Natural killer cell (primary cell): Measurements from ENCODE around the gene TMEM169. TPM values are rescaled to one million over a fixed set of nuclear protein-coding genes. Genes with fewer than 3 reads are reported as not detected.
A peak's percentile ranks its signal among the peaks of the same experiment; 100 is the strongest.

Source experiments
- ATAC-seq, 3 donors: fragments of 150-1000 bp in 2 of 3; fragments of 200-7000 bp in 1 of 3; cut with Tn5 transposase; 1 replicate in 1 of 3; 2 replicates in 2 of 3; pipeline ENCODE4 v1.10.0; 2021; ENCODE audit warnings: mild to moderate bottlenecking in 2 of 3, moderate library complexity in 2 of 3
- DNase-seq, 2 donors: peaks; one replicate each; pipeline versions ENCODE4 v3.0.0 to v3.0.0-alpha.2; 2013 to 2021; ENCODE audit warnings: mixed read lengths in 1 of 2
- H3K27ac ChIP-seq: one replicate; pipeline ENCODE4 v1.5.1; 2013; ENCODE audit warnings: mild to moderate bottlenecking, low read length
- H3K27me3 ChIP-seq: one replicate; pipeline ENCODE4 v1.6.1; 2013; ENCODE audit warnings: low read length; ENCODE audit not compliant: control insufficient read depth, insufficient read depth
- H3K36me3 ChIP-seq: one replicate; pipeline ENCODE4 v1.6.1; 2013; ENCODE audit warnings: low read length; ENCODE audit not compliant: control insufficient read depth, insufficient read depth
- H3K4me1 ChIP-seq: one replicate; pipeline ENCODE4 v1.6.1; 2013; ENCODE audit warnings: low read length; ENCODE audit not compliant: control insufficient read depth, insufficient read depth
- H3K4me3 ChIP-seq: one replicate; pipeline ENCODE4 v1.5.1; 2013; ENCODE audit warnings: low read length
- H3K9me3 ChIP-seq: one replicate; pipeline ENCODE4 v1.6.1; 2013; ENCODE audit warnings: low read length; ENCODE audit not compliant: control insufficient read depth, insufficient read depth
- H3K27ac Mint-ChIP-seq, 2 donors: one replicate each; pipeline ENCODE4 v1.8.0; 2022; ENCODE audit warnings: mild to moderate bottlenecking in 2 of 2, mixed read lengths in 2 of 2, moderate library complexity in 1 of 2
- H3K27me3 Mint-ChIP-seq, 2 donors: one replicate each; pipeline ENCODE4 v1.8.0; 2022; ENCODE audit warnings: low read depth in 2 of 2, mixed read lengths in 2 of 2
- H3K36me3 Mint-ChIP-seq: one replicate; pipeline ENCODE4 v1.8.0; 2022; ENCODE audit warnings: mixed read lengths
- H3K4me1 Mint-ChIP-seq, 2 donors: one replicate each; pipeline ENCODE4 v1.8.0; 2022; ENCODE audit warnings: mixed read lengths in 2 of 2
- H3K4me3 Mint-ChIP-seq: one replicate; pipeline ENCODE4 v1.8.0; 2022; ENCODE audit warnings: mild to moderate bottlenecking, moderate library complexity, mixed read lengths
- H3K9me3 Mint-ChIP-seq, 2 donors: one replicate each; pipeline ENCODE4 v1.8.0; 2022; ENCODE audit warnings: mixed read lengths in 2 of 2
- WGBS: methylation state at CpG from one replicate; pipeline ENCODE4 v1.1.7; 2013; ENCODE audit warnings: missing lambda C conversion rate; ENCODE audit not compliant: insufficient coverage; 5-methylcytosine and 5-hydroxymethylcytosine counted together
- intact Hi-C: fragments of 100-400 bp; cut with micrococcal nuclease; formaldehyde crosslinking; loops from one replicate; pipeline ENCODE4 v1.14.2; 2022
- total RNA-seq, 4 donors: library from RNA; stranded (reverse); fragments of 120-200 nt in 1 of 4; gene quantifications; one replicate each; pipeline versions ENCODE4 v1.2.3 to v1.2.4, GENCODE V29; 2013 to 2022
- TF ChIP-seq, protein P1 (sequence below): fragments of 200-600 bp; IDR thresholded peaks from one replicate; pipeline ENCODE4 v1.8.0; 2022; ENCODE audit warnings: antibody characterized with exemption

The TMEM169 gene
- total RNA-seq, 3 donors from 2014 or later (not counting 1 experiment from before 2014, with no cell fraction given): 0.68 to 1.5 (median 0.98) TPM

GRCh38 chr2:216151313-216152025, 69.8 kb downstream of the TMEM169 start:
- Histone ChIP-seq H3K36me3 (peaks cover 84% of the 10 kb centered on the region), H3K9me3 (no peaks in the 10 kb centered on the region), H3K4me3 (no peak overlapping the region), H3K27ac (no peak overlapping the region), H3K4me1 (no peaks in the 10 kb centered on the region), H3K27me3 (no peaks in the 10 kb centered on the region)
- Mint-ChIP-seq H3K36me3 (peaks cover 32% of the 10 kb centered on the region), H3K4me1 (peaks cover 38 to 45% of the 10 kb centered on the region in 2 donors), H3K27ac (peak overlapping the region; percentile 49 to 50), H3K27me3 (no peaks in the 10 kb centered on the region), H3K9me3 (no peaks in the 10 kb centered on the region), H3K4me3 (no peak overlapping the region)
- intact Hi-C loops: no loop called here
- 95% methylated on average over 7 of the region's 7 CpGs for WGBS
- no peak for DNase-seq
- no peak for ATAC-seq
- TF ChIP-seq, protein P1, sequence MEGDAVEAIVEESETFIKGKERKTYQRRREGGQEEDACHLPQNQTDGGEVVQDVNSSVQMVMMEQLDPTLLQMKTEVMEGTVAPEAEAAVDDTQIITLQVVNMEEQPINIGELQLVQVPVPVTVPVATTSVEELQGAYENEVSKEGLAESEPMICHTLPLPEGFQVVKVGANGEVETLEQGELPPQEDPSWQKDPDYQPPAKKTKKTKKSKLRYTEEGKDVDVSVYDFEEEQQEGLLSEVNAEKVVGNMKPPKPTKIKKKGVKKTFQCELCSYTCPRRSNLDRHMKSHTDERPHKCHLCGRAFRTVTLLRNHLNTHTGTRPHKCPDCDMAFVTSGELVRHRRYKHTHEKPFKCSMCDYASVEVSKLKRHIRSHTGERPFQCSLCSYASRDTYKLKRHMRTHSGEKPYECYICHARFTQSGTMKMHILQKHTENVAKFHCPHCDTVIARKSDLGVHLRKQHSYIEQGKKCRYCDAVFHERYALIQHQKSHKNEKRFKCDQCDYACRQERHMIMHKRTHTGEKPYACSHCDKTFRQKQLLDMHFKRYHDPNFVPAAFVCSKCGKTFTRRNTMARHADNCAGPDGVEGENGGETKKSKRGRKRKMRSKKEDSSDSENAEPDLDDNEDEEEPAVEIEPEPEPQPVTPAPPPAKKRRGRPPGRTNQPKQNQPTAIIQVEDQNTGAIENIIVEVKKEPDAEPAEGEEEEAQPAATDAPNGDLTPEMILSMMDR: no peak

Other genes starting within 250 kb of the TMEM169 start
- 1 to 10 TPM; 4.0 to 9.8 (median 6.8) TPM for gene MREG, start 68.4 kb upstream of the TMEM169 start, total RNA-seq
- 10 to 100 TPM; 15.4 to 25.7 (median 17.5) TPM for gene PECR, start 110 bp upstream of the TMEM169 start, total RNA-seq
- 100 to 1,000 TPM; 188 to 220 (median 201) TPM for gene XRCC5, start 27.4 kb downstream of the TMEM169 start, total RNA-seq